GM19438 (cell line): Measurements from ENCODE around the gene MED7.

Source experiments
- ATAC-seq: cut with Tn5 transposase; IDR thresholded peaks from one replicate; pipeline ENCODE4 v1.9.1; 2021; ENCODE audit warnings: low read depth; ENCODE audit not compliant: unreplicated experiment

MED7 gene

DNA sequence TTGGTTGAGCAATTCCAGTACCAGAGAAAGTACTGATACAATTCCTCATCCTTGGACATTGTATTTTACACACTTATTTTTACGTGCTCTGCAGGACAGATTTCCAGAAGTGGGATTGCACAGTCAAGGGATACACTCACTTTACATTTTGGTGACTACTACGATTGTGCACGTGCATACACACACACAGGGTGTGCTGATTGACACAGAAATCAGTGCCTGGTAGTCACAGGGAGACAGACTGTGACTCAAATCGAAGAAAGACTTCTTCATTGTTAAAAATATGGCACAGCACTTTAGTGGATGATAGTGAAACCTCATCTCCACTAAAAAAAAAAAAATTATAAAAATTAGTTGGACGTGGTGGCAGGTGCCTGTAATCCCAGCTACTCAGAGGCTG is 21.9 kb upstream of the MED7 start:
- ATAC-seq, result no peak

DNA sequence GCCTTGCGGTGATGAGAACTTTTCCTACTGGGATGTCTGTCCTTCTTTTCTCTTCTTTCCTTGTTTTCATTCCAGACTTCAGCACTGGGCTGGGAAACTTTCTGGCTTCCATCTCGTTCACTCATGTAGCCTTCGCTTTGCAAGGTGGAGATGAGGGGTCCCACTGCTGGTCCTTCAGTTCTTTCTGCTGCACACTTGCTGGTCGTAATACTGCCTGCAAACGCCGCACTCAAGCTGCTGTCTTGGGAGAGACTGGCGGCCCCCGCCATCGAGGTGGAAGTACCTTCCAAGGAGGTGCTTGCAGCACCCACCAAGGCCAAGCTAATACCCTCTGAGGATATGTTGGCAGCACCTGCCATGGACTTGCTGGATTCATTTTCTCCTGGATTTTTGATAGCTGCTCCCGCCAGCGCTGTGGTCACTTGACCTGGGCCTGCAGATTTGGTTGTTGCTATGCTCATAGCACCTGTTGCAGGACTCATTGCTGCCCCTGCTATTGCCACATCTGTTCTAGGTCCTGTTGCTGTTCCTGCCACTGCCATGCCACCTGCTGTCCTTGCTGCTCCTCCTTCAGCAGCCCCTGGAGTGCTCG is 20.4 kb upstream of the MED7 start:
- ATAC-seq, result no peak

DNA sequence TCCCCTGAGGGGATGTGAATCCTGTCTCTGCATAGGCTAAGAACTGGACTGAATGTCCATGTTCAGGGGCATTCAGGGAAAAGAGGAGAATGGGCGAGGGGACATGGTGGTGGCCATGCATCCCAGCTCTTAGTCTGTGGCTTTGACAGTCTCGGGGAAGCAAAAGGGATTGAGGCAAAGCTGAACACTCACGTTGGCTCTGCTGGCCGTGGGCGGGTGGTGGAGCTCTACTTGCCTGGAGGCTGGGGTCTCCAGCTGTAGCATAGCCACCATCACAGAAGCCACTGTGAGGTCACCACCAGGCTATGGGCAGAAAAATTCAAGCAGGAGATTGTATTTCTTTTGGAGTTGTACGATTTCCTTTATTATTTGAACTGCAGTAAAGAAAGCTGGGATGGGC is 19.3 kb upstream of the MED7 start:
- no peak for ATAC-seq

DNA sequence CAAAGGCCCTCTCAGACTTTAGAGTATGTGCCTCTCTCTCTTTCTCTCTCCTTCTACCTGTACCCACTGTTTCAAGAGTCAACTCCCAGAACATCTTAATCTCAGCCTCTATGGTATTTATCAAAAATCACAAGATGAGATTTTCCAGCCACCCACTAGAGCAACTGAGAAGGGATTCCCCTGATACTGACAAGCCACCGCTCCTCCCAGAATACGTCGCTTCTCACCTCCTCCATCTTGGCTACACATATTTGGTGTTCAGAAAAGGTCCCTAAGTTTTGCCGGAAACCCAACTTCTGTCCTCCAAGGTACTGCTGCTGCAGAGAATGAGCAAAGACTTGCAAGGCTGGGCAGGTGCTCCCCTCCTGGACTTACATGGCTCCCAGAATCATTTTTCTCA is 17.3 kb upstream of the MED7 start:
- no peak for ATAC-seq

DNA sequence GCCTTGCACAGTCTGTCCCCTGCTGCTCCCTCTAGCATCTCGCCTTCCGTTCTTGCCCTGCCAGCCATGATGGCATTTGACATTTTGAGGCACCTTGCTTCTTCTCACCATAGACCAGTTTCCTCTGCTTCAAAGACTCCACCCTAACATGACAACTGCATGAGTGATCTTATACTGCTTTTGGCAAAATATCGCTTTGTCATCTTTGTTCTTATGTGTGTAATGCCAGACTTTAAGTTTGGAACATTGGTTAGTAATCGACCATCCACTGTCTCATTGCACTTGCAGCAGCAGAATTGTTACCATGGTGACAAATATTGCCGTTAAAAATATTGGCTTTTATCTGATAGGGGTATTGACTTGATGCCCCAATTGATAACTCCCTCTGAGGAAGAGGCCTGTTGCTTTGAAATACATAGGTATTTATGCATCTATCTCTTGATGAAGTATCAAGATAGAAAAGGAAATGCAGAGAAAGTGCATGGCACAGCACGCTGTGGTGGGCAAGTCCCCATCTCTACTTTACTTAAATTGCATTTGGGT is 16.6 kb upstream of the MED7 start:
- no peak for ATAC-seq

DNA sequence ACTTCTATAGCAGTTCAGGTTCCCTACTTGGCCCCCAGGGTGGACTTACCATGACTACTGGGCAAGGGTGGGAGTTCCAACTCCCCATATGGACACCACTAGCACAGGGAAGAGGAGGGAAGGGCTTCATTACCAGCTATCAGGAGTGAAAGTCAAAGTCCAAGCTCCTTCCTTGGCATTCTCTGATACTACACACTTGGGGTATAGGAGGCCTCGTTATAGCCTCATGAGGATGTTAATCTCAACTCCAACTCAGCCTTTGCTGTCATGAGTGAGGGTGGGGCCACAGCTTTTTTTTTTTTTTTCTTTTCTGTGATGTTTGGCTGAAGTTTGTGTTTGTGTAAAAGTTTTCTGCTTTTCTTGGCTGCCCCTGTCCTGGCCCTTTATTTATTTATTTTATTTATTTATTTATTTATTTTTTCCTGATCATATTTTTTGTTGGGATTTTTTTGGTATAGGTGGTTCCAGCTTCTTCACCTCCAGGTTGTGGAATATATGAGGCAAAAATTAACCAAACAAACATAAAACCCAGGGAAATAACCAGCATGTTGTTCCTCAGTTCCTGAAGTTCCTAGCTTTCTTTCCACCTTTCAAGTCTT is 14.7 kb upstream of the MED7 start:
- no peak for ATAC-seq

DNA sequence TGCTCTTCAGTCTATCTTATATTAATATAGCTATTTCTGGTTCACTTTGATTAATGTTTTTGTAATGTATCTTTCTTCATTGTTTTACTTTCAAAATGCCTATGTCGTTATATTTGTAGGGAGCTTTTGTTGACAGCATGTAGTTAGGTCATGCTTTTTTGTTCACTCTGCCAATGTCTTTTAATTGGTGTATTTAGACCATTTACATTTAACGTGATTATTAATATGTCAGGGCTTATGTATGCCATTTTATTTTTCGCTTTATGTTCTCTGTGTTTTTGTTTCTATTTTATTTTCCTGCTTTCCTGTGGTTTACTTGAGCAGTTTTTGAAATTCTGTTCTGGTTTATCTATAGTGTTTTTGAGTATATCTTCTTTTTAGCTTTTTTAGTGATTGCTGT is 12.6 kb upstream of the MED7 start:
- no peak for ATAC-seq

DNA sequence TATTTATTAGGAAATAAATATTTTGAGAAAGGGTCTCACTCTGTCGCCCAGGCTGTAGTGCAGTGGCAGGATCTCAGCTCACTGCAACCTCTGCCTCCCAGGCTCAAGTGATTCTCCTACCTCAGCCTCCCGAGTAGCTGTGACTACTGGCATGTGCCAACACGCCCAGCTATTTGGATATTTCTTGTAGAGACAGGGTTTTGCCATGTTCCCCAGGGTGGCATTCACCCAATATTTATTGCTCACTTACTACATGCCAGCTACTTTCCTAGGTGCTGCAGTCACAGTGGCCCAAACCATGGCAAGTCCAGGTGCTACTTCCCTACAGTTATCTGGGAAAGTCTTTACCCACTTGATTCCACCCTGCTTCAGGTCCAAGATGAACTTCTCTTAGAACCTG is 8.3 kb upstream of the MED7 start:
- ATAC-seq, result no peak

DNA sequence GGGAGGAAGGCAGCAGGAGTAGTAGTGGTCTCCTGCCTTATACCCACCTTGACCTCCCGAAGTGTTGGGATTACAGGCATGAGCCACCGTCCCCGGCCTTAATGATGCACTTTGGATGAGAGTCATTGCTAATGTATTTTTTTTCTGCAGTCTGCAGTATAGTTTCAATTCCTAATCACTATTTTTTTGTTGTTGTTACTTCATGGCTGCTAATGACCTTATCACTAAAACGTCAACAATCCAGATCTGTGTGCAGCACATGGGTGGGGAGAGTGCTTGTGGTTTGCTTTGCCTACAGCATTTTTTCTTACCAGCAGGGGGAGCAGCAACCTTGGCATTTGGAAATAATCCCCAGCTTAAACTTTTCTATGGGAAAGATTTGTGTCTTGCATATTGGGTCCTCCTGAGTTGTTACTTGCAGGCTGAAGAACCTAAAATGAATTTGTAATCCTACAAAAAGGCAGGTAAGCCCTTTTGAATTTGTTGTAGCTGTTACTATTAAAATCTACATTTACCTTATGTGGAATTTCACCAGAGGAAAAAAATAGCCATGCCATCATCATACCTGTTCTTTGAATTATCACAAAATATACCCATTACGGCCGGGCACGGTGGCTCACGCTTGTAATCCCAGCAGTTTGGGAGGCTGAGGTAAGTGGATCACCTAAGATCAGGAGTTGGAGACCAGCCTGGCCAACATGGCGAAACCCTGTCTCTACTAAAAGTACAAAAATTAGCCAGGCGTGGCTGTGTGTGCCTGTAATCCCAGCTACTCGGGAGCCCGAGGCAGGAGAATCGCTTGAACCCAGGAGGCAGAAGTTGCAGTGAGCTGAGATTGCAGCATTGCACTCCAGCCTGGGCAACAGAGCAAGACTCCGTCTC is 6.3 kb upstream of the MED7 start:
- peak; percentile 70 for ATAC-seq

DNA sequence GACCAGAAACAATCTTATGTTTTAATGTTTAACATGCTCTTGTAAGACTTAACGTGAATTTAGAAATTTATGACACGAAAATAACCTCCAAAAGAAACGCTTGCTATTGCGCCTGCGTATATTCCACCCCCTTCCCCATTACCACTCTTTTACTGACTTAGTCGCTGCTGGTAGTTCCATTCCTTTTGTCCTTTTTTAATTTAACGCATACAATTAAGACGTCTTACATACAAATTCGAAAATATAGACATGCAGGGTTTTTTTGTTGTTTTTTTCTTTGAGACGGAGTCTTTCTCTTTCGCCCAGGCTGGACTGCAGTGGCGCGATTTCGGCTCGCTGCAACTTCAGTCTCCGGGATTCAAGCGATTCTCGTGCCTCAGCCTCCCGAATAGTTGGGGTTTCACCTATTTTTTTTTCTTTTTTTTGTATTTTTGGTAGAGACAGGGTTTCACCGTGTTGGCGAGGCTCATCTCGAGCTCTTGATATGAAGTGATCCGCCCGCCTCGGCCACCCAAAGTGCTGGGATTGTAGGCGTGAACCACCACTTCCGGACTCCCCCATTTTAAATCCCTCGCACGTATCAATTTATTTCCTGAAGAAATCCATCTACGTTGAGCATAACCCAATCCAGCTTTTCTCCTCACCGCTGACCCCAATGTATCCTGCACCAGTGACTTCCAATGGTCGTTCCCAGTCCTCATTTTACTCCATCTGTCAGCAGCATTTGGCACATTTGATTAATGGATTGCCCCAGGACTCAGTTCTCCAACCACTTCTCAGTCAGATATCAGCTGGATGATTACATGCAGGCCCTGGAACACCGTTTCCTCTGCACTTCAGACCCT is 684 bp upstream of the MED7 start:
- peak; percentile 45 for ATAC-seq

DNA sequence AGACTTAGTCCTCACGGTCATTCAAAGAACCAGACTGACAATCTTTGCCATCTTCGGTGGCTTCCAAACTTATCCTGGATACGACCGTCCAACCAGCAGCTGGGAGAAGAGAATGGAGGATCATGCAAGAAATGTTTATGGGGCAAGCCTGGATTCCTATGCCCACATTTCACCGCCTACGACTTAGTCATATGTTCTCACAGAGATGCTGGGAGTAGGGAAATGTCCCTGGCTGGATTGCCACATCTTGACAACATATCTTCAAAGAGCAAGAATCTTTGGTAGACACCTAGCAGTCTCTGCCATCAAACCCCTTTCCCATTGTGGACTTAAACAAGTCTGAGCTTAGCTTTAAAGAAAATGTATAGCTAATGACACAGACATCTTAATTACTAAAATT is 5.0 kb downstream of the MED7 start:
- no peak for ATAC-seq

DNA sequence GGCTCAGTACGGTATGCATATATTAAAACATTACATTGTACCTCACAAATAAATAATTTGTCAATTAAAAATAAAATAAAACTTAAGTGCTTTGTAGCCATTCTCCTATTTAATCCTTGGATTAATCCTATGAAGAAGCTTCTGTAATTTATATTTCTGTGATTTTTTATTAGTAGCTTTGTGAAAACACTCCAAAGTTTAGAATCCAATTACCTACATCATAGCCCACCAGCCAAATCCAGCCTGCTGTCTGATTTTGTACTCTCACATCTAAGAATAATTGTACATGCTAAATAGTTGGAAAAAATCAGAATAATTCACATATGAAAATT is 10.4 kb downstream of the MED7 start:
- no peak for ATAC-seq

DNA sequence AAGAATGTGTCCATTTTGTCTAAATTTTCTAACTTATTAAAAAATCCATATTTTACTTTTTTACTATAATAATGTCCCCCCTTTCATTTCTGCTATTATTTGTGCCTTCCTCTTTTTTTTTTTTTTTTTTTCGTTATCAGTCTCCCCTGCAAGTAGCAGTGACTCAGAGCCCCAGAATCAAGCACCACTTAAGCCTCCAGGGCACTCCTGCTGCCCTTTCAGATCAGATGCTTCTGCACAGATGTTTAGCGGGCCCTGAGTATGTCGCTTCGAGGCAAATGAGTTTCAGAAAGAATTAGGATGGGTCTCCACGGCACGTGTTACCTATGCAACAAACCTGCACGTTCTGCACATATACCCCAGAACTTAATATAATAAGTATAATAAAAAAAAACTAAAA is 11.7 kb downstream of the MED7 start:
- ATAC-seq, result no peak

DNA sequence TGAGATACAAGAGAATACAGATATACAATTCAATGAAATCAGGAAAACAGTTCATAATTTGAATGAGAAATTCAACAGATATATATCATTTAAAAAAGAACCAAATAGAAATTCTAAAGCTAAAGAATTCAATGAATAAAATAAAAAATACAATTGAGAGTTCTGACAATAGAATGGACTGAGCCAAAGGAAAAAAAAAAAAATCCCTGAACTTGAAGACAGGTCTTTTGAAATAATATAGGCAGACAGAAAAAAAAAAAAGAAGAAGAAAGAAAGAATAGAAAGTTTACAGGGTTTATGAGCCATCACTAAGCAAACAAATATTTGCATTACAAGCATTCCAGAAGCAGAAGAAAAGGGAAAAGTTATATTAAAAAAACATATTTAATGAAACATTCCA is 21.0 kb downstream of the MED7 start:
- ATAC-seq, result no peak

DNA sequence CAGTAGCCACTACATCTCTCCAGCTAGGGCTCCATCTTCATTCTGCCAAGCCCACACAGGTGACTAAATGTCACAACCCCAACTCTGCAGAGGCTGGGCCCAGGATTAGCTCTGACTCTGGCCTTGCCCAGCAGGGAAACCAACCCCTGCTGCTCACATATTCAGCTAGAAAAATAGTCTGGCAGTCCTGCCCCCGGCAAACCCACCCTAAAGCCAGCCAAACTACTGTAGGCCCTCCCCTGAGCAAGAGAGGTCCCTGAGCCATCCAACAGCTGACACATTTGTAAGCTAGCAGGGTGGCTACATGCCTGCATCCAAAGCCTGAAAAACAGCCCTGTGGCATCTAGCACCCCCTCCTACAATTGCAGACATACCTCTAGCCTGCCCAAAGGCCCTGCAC is 22.6 kb downstream of the MED7 start:
- ATAC-seq, result no peak

DNA sequence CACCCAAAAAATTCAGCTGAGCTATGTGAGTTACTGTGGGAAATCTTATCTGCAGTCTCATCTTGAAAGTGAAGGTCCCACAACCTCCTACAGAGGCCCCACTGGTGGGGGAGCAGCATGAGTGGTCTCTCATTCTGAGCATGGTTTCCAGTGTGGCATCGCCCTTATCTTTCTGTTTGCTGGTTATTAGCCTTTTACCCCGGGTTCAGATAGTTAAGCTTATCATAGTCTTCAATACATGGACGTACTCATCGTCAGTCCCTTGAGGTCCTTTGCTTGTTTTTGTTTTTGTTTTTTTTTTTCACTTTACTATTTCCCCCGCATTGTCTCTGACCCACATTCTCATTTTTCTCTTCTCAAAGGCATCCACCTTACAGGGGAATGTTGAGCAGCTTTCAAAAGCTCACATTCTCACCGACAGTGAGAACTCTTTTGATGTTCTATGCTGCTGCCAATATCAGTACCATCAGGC is 26.1 kb downstream of the MED7 start:
- ATAC-seq, result no peak

DNA sequence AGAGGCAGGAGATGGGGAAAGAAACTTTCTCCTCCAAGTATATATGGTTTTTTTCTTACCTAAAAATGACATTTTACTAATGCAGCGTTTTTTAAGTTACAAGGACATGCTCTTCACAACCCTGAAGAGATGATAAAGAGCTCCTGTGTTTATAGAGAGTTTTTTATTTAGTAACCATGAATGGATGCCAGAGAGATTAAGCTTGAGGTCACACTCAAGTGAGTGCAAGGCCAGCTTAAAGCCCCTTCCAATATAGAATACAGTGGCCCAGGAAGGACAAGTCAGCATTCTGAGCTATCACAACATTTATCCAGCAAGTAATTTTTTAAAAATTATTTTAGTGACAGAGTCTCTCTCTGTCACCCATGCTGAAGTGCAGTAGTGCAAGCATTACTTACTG is 27.2 kb downstream of the MED7 start:
- ATAC-seq, result no peak

DNA sequence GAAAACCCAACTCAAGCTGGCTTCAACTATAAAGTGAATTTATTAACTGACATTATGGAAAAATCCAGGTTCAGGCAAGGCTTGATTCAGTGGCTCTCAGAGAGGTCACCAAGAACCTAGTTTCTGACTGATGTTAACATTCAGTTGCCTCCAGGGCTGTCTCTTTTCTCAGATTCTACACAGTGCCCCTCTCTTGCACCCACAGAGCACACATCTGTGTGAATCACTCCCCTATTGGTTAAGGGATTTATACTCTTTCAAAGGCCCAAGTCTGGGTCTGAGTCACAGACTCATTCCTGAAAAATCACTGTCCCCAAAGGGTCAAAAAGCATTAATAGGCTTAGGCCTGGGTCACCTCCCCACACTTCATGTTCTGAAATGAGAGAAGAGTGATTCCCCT is 27.7 kb downstream of the MED7 start:
- ATAC-seq, result no peak

DNA sequence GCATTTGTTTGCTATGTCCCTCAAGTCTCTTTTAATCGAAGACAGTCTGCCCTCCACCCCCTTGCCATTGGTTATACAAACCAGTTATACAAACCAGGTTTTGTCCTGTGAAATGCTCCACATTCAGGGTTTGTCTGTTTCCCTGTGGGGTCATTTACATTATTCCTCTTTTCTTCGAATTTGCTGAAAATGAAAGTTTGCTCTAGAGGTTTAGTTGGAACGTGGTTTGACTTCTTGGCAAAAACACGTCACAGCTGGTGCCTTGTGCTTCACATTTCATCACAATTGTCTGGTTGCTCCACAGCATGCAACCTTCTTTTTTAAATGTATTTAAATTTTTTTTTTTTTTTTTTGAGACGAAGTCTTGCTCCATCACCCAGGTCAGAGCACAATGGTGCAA is 29.7 kb downstream of the MED7 start:
- ATAC-seq, result no peak

DNA sequence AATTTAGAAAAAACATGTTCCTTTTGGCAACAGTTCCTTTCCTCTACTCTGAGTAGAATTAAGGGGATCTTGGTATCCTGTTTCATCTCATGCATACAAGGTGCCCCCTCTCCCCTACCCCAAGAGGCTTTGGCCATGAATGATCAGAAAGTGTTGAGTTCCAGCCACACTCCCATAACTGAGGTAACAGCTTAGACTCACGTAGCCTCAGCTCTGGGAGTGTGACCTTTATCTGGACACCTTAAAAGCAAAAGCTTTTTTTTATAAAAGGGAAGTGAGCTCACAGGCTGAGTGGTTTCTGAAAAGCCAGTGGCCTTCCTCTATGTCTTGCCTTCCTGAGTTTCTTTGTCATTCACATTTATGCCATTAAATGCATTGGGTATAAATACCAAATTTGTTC is 32.9 kb downstream of the MED7 start:
- peak; percentile 76 for ATAC-seq

DNA sequence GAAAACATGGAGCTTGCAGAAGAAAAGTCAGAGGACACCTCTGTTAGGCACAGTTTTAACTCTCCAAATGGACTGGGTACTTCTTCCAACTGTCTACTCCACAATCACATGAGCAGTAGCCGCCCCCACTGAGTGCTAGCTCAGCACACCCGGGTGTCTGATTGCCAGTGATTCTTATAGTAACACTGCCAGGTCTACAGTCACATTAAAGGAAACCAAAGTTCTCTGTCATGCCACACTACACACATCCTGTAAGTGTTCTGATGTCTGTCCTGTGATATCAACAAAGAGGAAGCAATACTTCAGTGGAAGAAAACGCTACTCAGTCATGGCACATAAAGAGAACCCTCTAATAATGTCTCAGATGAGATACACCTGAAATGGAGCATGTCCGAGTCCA is 33.7 kb downstream of the MED7 start, which contains the start of gene HAVCR2:
TSS of gene HAVCR2 (minus strand) at position 69 of the 400 bp plus-strand sequence. CDS start at position 8, 61 bp downstream.
- peak; percentile 73 for ATAC-seq
